ENCODE measurements around the gene PPFIA1. TPM values are rescaled to one million over a fixed set of nuclear protein-coding genes. Genes with fewer than 3 reads are reported as not detected.

The PPFIA1 gene
- total RNA-seq, 6 experiments from 2014 or later, result 29.4 to 40.0 (median 32.7) TPM

- no peaks in the 10 kb centered on the region for H3K9me3 Mint-ChIP-seq
- peaks cover 37% of the 10 kb centered on the region for H3K4me1 Mint-ChIP-seq (ENCODE audit: low read depth)
- no peak for DNase-seq
- peaks cover 10% of the 10 kb centered on the region for H3K36me3 Mint-ChIP-seq (ENCODE audit: low read depth)
- no peak overlapping the region for H3K4me3 Mint-ChIP-seq
- H3K27me3 Mint-ChIP-seq (ENCODE audit: insufficient read depth), result peaks cover 1% of the 10 kb centered on the region; the same call in 1 of the 2 replicates
- no peak for TF ChIP-seq CTCF (IDR thresholded peaks at IDR 0.05)
- peak overlapping the region; percentile 69 for H3K27ac Mint-ChIP-seq
Measured at GRCh38 chr11:70298243-70298915, 27.9 kb downstream of the PPFIA1 start.

DNA sequence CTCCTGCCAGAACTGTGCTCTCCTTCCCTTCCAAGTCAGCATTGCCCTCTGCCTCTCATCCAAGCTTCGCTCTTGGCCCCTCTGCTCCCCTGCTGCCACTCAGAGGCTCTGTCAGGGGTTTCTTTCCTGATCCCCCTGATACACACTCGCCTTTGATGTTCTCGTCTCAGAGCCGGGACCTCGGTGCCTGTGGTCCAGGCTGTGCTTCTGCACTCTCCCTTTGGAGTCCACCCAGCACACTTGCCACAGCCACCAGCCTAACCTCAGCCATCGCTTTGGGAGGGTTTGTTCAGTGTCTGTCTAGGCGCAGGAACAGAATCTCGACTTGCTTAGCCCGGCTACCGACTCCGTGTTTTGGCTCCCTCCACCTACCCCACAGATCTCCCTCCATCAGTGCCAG lies 29.1 kb downstream of the PPFIA1 start:
- DNase-seq, result no peak
- Mint-ChIP-seq H3K4me3 (no peak overlapping the region), H3K27ac (no peak overlapping the region; the same call in 1 of the 2 replicates), H3K9me3 (no peaks in the 10 kb centered on the region), H3K27me3 (ENCODE audit: insufficient read depth) (peaks cover 1% of the 10 kb centered on the region; the same call in 1 of the 2 replicates), H3K4me1 (ENCODE audit: low read depth) (peaks cover 41% of the 10 kb centered on the region), H3K36me3 (ENCODE audit: low read depth) (0 out of 2 replicates have a peak, but pooled peaks cover 4% of the 10 kb centered on the region)
- TF ChIP-seq CTCF (IDR thresholded peaks at IDR 0.05), result no peak

GRCh38 chr11:70301191-70301590 lies 30.7 kb downstream of the PPFIA1 start:
- Mint-ChIP-seq H3K4me1 (ENCODE audit: low read depth) (peaks cover 53% of the 10 kb centered on the region), H3K27ac (no peak overlapping the region), H3K9me3 (no peaks in the 10 kb centered on the region), H3K27me3 (ENCODE audit: insufficient read depth) (peaks cover 1% of the 10 kb centered on the region; the same call in 1 of the 2 replicates), H3K4me3 (no peak overlapping the region), H3K36me3 (ENCODE audit: low read depth) (0 out of 2 replicates have a peak, but pooled peaks cover 4% of the 10 kb centered on the region)
- DNase-seq, result no peak
- TF ChIP-seq CTCF (IDR thresholded peaks at IDR 0.05), result no peak

DNA sequence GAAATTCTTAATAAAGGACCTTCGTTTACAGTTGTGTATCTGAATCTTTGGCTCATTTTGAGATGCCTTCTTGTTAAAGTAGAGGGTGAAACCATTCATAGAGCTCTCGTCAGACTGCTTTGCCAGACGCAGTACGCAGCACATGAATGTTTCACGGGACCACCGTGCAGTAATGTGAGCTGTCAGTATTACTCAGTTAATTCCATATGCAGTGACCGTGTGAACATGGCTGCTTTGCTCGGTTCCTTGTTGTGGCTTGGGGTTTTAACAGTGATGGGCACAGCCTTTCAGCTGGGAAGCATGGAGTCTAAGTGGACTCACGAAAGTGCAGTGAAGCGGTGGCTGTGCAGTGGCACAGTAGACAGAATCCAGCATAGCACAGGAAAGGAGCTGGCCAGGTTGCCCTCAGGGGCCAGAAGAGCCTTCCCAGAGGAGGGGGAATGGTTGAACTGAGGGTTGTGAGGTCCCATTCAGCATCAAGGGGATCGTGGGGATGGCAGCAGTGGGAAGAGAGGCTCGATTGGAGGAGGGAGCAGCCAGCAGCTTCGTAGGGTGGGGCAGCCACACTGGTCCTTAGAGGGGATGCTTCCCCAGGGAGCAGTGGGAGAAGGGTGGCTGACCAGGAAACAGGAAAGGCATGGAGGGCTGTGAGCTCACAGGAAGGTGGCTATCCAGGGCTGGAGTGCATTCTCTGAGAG lies 31.4 kb downstream of the PPFIA1 start:
- H3K4me1 Mint-ChIP-seq (ENCODE audit: low read depth), result peaks cover 56% of the 10 kb centered on the region
- 0 out of 2 replicates have a peak, but pooled peaks cover 4% of the 10 kb centered on the region for H3K36me3 Mint-ChIP-seq (ENCODE audit: low read depth)
- peaks cover 1% of the 10 kb centered on the region; the same call in 1 of the 2 replicates for H3K27me3 Mint-ChIP-seq (ENCODE audit: insufficient read depth)
- peak overlapping the region; percentile 33; the same call in 1 of the 2 replicates for H3K27ac Mint-ChIP-seq
- no peaks in the 10 kb centered on the region for H3K9me3 Mint-ChIP-seq
- no peak overlapping the region for H3K4me3 Mint-ChIP-seq
- no peak for TF ChIP-seq CTCF (IDR thresholded peaks at IDR 0.05)
- DNase-seq, result no peak

DNA sequence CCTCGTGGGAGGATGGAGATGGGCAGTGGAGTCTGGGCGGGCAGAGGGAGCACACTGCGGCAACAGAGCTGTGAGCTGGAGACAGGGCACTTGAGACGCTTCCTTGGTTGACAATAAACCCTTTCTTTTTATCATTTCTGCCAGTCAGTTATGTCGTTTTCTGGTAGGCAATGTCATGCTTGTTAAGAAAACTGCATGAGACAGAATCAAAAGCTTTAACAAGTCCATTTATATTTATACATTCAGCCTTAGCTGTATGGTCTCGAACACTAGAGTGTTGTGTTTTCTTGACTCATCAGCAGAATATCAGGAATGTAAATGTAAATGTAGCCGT lies 31.9 kb downstream of the PPFIA1 start:
- H3K9me3 Mint-ChIP-seq, result no peaks in the 10 kb centered on the region
- peaks cover 1% of the 10 kb centered on the region; the same call in 1 of the 2 replicates for H3K27me3 Mint-ChIP-seq (ENCODE audit: insufficient read depth)
- no peak overlapping the region for H3K27ac Mint-ChIP-seq
- TF ChIP-seq CTCF (IDR thresholded peaks at IDR 0.05), result no peak
- peaks cover 56% of the 10 kb centered on the region for H3K4me1 Mint-ChIP-seq (ENCODE audit: low read depth)
- H3K36me3 Mint-ChIP-seq (ENCODE audit: low read depth), result 0 out of 2 replicates have a peak, but pooled peaks cover 4% of the 10 kb centered on the region
- no peak overlapping the region for H3K4me3 Mint-ChIP-seq
- DNase-seq, result no peak
